IPS DF 6.9 (cell line): ENCODE results near the gene NOTCH3.

ENCODE experiments used
- DNase-seq: peaks from one replicate; pipeline ENCODE4 v3.0.0-alpha.2; 2013; ENCODE audit warnings: low read depth, low spot score
- H3K27ac ChIP-seq: one replicate; pipeline ENCODE4 v1.5.1; 2013; ENCODE audit warnings: low read length, control low read depth
- H3K27me3 ChIP-seq: 2 replicates; pipeline ENCODE4 v1.6.1; 2013; ENCODE audit warnings: mild to moderate bottlenecking, low read length; ENCODE audit not compliant: control insufficient read depth, insufficient read depth
- H3K36me3 ChIP-seq: 2 replicates; pipeline ENCODE4 v1.6.1; 2013; ENCODE audit warnings: low read length; ENCODE audit not compliant: control insufficient read depth, insufficient read depth
- H3K4me1 ChIP-seq: 2 replicates; pipeline ENCODE4 v1.6.1; 2013; ENCODE audit warnings: low read length; ENCODE audit not compliant: control insufficient read depth, insufficient read depth
- H3K4me3 ChIP-seq: 2 replicates; pipeline ENCODE4 v1.5.1; 2013; ENCODE audit warnings: mild to moderate bottlenecking, low read length
- H3K9me3 ChIP-seq: 2 replicates; pipeline ENCODE4 v1.6.1; 2013; ENCODE audit warnings: low read length, inconsistent platforms; ENCODE audit not compliant: control insufficient read depth, insufficient read depth
- WGBS: extraction: QIAGEN DNeasy Blood & Tissue Kit; methylation state at CpG from one replicate; pipeline ENCODE4 v1.1.7; 2013; ENCODE audit warnings: mixed read lengths, missing lambda C conversion rate; ENCODE audit not compliant: insufficient read length, insufficient coverage; 5-methylcytosine and 5-hydroxymethylcytosine counted together

NOTCH3 gene

DNA sequence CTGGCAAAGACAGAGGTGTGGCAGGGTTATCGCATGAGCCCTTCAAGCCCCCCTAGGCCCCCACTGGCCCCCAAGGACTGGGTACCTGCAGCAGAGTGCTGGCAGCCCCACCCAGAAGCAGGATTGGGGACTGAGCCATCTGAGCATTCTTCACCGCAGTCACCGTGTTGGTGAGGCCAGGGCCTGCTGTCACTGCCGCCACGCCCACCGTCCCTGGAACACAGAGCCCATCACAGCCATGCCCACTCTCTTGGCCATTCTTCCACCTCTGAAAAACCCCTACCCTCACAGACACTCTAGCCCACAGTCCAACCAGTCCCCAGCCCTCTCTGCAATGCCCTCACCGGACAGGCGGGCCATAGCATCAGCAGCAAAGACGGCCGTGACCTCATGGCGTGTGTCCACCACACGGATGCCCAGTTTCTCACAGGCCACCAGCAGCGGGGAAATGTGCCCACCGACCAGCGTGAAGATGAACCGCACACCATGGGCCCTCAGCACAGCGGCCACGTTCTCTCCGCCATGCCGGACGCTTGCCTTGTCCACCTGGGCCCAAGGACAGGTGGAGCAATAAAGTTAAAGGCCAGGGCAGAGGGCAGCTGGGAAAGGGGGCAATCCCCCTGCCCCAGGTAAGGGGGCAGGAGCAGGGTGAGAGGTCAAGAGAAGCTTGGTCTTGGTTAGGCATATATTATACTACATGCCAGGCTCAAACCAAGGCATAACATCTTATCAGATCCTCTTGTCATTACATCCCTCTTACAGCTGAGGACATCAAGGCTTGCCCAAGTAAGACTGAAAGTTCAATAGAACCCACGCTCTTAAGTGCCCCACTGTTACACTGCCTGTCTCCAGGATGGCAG is 77.5 kb downstream of the NOTCH3 start:
- DNase-seq = no peak
- Histone ChIP-seq H3K27ac (no peak overlapping the region), H3K4me3 (no peak overlapping the region), H3K36me3 (peaks cover 22% of the 10 kb centered on the region), H3K4me1 (no peaks in the 10 kb centered on the region; the same call in 1 of the 2 replicates), H3K27me3 (no peaks in the 10 kb centered on the region), H3K9me3 (no peaks in the 10 kb centered on the region)
- WGBS = no CpG with 5 or more reads among the region's 22 CpGs

DNA sequence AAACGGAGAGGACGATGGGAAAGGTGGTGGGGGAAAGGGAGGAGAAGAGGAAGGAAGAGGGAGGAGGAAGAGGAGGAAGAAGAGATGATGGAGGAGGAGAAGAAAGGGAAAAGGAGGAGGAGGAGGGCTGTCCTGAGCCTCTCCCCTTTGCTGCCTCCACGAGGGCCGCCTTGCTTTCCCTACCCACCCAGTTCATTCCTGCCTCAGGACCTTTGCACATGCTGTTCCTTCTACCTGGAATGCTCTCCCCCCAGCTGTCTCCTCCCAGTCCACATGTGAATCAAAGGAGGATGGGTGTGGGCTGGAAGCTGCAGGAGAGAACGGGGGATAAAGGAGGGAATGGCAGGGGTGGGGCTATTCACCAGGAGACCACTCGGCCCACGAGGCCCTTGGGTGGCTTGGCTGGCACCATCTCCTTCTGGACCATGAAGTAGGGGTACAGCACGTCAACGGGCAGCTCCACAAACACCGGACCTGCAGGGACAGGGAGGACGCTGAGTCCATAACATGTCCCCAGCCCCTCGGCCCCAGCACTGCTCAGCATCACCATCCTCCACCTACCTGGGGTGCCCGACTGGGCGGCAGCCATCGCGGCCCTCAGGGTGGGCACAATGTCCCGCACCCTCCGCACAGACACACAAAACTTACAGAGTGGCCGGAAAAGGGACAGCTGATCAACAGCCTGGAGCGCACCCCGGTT is 78.3 kb downstream of the NOTCH3 start:
- DNase-seq = no peak
- Histone ChIP-seq H3K36me3 (peaks cover 27% of the 10 kb centered on the region), H3K4me3 (no peak overlapping the region), H3K9me3 (no peaks in the 10 kb centered on the region), H3K4me1 (no peaks in the 10 kb centered on the region; the same call in 1 of the 2 replicates), H3K27me3 (no peaks in the 10 kb centered on the region), H3K27ac (no peak overlapping the region)
- WGBS = 100% methylated on average over 2 of the region's 21 CpGs

DNA sequence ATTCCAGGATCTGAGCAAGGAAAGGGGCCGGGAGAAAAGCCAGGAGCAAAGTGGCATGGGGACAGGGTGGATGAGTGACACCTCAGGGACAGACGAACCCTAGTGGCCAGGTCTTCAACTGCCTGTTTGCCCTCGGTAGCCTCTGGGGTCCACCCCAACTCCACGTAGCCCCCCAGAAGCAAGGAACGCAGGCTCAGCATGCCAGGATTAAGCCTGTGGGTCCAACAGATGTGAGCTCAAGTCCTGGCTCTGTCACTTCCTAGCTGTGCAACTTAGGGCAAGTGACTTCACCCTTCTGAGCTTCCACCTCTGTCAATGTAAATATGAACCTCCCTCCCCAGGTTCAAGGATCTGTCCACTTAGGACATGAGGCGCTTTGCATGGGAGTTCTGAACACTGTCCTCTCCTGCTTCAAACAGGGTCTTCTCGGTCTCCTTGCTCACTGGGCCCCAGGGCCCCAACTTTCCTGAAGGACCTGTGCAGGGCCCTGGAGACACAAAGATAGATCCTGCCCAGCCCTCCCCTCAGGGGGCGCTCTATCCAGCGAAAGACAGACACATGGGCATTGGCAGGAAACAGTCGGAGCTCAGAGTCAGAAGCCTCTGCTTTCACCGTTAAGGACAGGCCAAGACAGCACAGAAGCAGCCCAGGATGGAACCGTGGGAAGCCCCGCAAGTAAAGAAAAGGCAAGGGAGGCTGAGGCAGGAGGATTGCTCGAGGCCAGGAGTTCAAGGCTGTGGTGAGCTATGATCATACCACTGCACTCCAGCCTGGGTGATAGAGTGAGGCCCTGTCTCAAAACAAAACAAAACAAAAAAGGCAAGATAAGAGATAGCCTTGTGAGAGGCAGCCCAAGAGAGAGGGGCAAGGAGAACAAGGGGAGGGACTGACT is 80.4 kb downstream of the NOTCH3 start:
- Histone ChIP-seq H3K4me1 (no peaks in the 10 kb centered on the region; the same call in 1 of the 2 replicates), H3K4me3 (no peak overlapping the region), H3K27ac (no peak overlapping the region), H3K27me3 (no peaks in the 10 kb centered on the region), H3K9me3 (no peaks in the 10 kb centered on the region), H3K36me3 (peaks cover 40% of the 10 kb centered on the region)
- DNase-seq = no peak
- no CpG with 5 or more reads among the region's 14 CpGs for WGBS

DNA sequence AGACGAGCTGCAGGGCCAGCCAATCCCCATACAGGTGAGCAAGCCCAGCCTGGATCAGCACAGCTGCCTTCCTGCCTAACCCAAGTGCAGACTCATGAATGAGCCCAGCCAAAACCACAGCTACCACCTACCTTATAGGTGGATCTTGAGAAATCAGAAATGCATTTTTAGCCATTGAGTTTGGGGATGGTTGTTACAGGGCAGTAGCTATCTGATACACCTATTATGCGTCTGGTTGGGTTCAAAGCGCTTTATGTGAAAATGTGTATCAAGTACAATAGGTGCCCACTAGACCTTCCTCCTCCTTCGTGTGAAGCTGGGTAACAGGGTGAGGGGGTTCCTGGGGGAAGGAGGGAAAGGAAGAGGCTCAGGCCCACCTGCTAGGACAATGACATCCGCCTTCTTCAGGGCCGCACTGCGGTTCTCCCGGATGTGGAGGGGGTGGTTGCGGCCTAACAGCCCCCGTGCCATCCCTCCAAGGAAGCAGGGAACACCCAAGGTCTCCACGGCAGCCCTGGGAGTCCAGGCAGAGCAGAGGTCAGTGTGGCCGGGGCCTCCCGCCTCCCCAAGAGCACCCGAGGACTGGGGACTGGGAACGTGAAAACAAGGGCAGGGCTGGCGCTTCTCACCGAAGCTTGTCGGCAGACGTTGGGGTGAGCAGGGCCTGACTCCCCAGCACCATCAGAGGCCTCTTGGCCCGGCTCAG is 81.9 kb downstream of the NOTCH3 start:
- Histone ChIP-seq H3K27ac (no peak overlapping the region), H3K4me1 (no peaks in the 10 kb centered on the region), H3K9me3 (no peaks in the 10 kb centered on the region), H3K4me3 (no peak overlapping the region), H3K36me3 (peaks cover 46% of the 10 kb centered on the region), H3K27me3 (no peaks in the 10 kb centered on the region)
- no peak for DNase-seq
- WGBS = no CpG with 5 or more reads among the region's 20 CpGs

DNA sequence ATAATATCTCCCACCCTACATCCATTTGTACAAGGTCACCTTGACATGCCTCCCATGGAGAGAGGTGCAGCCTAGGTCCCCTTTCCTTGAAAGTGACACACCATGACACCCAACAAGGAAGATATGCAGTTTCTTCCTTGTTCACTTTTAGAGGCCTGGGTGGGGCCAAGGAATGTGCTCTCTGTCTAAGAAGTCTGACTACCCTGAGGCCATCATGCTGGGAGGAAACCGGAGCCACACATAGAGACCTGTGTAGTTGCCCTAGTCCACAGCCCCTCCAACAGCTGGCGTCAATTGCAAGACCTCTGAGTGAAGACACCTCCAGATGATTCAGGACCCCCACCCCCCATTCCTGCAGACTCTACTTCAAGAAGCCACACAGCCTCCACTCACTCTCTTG is 82.5 kb downstream of the NOTCH3 start:
- DNase-seq = no peak
- no peaks in the 10 kb centered on the region for H3K27me3 ChIP-seq
- H3K4me1 ChIP-seq = no peaks in the 10 kb centered on the region
- H3K9me3 ChIP-seq = no peaks in the 10 kb centered on the region
- H3K27ac ChIP-seq = no peak overlapping the region
- H3K4me3 ChIP-seq = no peak overlapping the region
- H3K36me3 ChIP-seq = peaks cover 50% of the 10 kb centered on the region
- no CpG with 5 or more reads among the region's 2 CpGs for WGBS

DNA sequence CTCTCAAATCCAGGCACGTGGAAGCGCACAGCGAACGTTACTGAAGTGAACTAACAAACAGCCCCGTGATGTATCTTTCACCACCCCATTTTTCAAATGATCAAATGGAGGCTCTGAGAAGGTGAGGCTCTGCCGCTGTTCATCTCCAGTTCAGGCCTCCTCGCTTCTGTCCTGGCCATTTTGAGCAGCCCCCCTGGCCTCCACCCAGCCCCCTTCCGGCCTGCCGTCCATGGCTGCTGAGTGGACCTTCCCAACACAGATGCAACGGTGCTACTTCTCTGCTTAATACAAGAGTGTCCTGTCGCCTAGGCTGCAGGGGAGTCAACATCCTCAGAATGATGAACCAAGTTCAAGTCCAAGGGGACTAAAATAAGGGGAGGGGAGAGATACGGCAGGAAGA is 83.9 kb downstream of the NOTCH3 start:
- no peaks in the 10 kb centered on the region for H3K4me1 ChIP-seq
- WGBS = no CpG with 5 or more reads among the region's 12 CpGs
- no peak overlapping the region for H3K27ac ChIP-seq
- DNase-seq = no peak
- H3K27me3 ChIP-seq = no peaks in the 10 kb centered on the region
- H3K36me3 ChIP-seq = peaks cover 50% of the 10 kb centered on the region
- H3K9me3 ChIP-seq = no peaks in the 10 kb centered on the region
- no peak overlapping the region for H3K4me3 ChIP-seq

DNA sequence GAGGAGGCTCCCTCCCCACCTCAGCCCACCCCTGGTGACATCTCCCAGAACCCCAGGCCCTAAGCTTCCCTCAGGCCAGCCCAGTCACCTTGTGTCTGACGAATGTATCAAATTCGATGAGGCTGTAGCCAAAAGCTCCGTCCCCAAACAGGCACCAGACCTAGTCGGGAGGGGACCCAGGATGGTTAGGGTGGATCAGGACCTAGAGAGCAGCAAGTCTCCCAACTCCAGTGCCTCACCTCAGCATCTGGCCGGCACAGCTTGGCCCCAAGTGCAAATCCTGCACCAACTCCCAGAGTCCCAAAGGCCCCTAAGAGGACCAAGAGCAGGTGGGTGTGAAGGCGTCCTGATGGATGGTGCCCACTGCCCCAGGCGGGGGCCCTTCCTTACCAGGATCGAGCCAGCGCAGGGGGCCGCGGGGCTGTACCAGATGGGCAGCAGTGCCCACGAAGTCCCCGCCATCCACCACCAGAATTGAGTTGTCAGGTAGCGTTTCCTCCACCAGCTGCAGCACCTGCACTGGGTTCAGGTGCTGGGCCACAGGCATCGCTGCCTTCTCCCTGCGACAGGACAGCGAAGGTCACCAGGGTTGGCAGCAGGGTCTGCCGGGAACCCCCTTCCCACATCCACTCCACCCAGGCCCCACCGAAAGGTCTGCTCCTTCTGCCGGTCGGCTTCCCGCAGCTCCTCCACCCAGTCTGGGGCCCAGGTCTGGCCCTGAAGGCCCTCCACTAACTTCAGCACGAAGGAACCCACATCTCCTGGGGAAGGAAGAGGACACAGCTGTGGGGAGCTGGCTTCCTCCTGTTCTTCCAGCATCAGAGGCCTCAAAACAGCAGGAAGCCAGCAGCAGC is 84.8 kb downstream of the NOTCH3 start:
- H3K36me3 ChIP-seq = peaks cover 56% of the 10 kb centered on the region
- WGBS = no CpG with 5 or more reads among the region's 23 CpGs

DNA sequence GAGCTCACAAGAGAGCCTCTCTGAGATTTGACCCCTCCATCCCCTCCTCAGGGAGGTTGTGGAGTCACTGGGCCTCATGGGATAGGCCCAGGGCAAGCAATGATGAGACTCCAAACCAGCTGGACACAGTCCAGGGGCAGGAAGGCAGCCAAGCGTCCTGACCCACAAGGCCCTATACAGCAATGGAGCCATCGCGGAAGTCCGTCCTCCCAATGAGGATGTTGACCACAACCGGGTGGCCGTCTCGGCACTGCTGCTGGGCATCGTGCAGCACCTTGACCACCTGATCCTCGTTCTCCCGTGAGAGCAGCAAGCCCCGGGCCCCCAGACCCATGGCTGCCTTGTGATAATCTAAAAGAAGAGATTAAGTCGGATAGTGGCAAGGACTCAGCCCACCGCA is 85.7 kb downstream of the NOTCH3 start:
- Histone ChIP-seq H3K27ac (no peak overlapping the region), H3K27me3 (no peaks in the 10 kb centered on the region), H3K9me3 (no peaks in the 10 kb centered on the region), H3K4me3 (no peak overlapping the region), H3K36me3 (peaks cover 62% of the 10 kb centered on the region), H3K4me1 (no peaks in the 10 kb centered on the region; the same call in 1 of the 2 replicates)
- DNase-seq = no peak
- WGBS = no CpG with 5 or more reads among the region's 13 CpGs

More for the DNA sequence above, 84.8 kb downstream of the NOTCH3 start:
- Histone ChIP-seq H3K4me1 (no peaks in the 10 kb centered on the region), H3K27ac (no peak overlapping the region), H3K4me3 (no peak overlapping the region), H3K27me3 (no peaks in the 10 kb centered on the region), H3K9me3 (no peaks in the 10 kb centered on the region)
- no peak for DNase-seq

DNA sequence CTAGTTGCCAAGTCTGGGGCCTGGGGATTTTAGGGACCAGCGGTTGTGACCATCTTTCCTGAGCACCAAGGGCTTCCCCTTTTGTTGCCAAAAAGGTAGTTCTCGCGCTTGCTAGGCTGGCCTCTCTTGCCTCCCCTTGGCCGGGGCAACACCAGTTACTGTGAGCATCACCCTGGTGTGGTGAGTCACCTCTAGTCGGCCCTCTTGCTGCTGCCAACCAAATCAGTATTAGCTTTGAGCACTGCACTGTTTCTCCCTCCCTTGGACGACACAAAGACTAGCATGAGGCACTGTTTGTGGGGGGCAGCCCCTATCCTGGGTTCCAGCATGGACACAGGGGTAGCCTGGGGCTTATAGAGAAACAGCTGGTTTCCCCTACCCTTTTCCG is 86.6 kb downstream of the NOTCH3 start:
- Histone ChIP-seq H3K4me3 (no peak overlapping the region), H3K27me3 (no peaks in the 10 kb centered on the region), H3K27ac (no peak overlapping the region), H3K9me3 (no peaks in the 10 kb centered on the region), H3K4me1 (no peaks in the 10 kb centered on the region; the same call in 1 of the 2 replicates), H3K36me3 (peaks cover 62% of the 10 kb centered on the region)
- no peak for DNase-seq
- WGBS = no CpG with 5 or more reads among the region's 7 CpGs
